ES-I3 (cell line): ENCODE results near the gene DSCAM.

ENCODE experiments used
- H3K36me3 ChIP-seq: 2 replicates; pipeline ENCODE4 v1.6.1; 2013; ENCODE audit warnings: mild to moderate bottlenecking, low read length, control low read depth, moderate library complexity; ENCODE audit not compliant: insufficient read depth
- H3K4me1 ChIP-seq: 2 replicates; pipeline ENCODE4 v1.6.1; 2013; ENCODE audit warnings: mild to moderate bottlenecking, control low read depth, low read length; ENCODE audit not compliant: insufficient read depth
- H3K9ac ChIP-seq: 2 replicates; pipeline ENCODE4 v1.6.1; 2013; ENCODE audit warnings: low read depth, mild to moderate bottlenecking, low read length, moderate library complexity
- H3K9me3 ChIP-seq: 2 replicates; pipeline ENCODE4 v1.6.1; 2013; ENCODE audit warnings: mild to moderate bottlenecking, low read length, moderate library complexity; ENCODE audit not compliant: control insufficient read depth, insufficient read depth

Gene DSCAM

GRCh38 chr21:40688106-40688864 lies 158.7 kb downstream of the DSCAM start:
- Histone ChIP-seq H3K9me3 (no peaks in the 10 kb centered on the region), H3K9ac (no peak overlapping the region), H3K36me3 (no peaks in the 10 kb centered on the region), H3K4me1 (peaks cover 8% of the 10 kb centered on the region; the same call in 1 of the 2 replicates)

DNA sequence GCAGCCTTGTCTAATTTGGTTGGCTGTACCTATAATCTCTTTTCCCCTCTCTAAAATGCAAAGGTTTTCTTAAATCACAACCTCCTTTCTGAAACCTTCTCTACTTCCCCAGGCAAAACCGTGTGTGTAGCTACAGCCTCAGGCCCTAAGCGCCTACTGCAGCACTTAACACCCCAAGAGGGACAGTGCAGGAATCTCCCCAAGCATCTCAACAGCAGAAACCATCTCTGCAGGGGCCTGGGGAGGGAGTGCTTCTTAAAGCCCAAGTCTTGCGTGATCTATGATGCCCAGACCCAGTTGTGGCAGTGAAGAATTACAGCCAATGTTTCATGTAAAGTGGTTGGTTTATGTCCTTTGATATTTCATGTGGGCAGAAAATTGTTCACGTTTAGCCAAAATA lies 159.3 kb downstream of the DSCAM start:
- Histone ChIP-seq H3K4me1 (peaks cover 8% of the 10 kb centered on the region; the same call in 1 of the 2 replicates), H3K9me3 (no peaks in the 10 kb centered on the region)

GRCh38 chr21:40686526-40686925 lies 160.4 kb downstream of the DSCAM start:
- H3K4me1 ChIP-seq: peaks cover 8% of the 10 kb centered on the region; the same call in 1 of the 2 replicates
- no peak overlapping the region for H3K9ac ChIP-seq
- H3K36me3 ChIP-seq: no peaks in the 10 kb centered on the region
- H3K9me3 ChIP-seq: no peaks in the 10 kb centered on the region

More for the DNA sequence above, 159.3 kb downstream of the DSCAM start:
- Histone ChIP-seq H3K36me3 (no peaks in the 10 kb centered on the region), H3K9ac (no peak overlapping the region)

DNA sequence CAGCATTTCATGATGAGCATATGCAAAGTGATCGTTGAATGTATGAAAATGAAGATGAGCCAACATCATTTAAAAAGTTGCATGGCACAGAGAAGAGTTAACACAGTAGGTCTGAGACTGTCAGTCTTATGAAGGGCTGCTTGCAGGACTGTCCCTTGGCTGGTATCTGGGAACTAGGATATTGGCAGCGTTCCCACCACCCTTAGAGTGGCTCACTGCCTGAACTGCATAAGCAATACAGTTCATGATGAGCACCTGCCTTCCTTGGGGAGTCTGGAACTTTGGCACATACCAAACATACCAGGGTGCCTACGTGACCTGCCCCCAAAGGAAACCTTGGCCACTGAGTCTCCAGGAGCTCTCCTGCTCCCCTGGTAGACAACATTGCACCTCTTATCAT lies 161.8 kb downstream of the DSCAM start:
- H3K9me3 ChIP-seq: no peaks in the 10 kb centered on the region
- H3K9ac ChIP-seq: no peak overlapping the region
- H3K36me3 ChIP-seq: no peaks in the 10 kb centered on the region
- peaks cover 8% of the 10 kb centered on the region; the same call in 1 of the 2 replicates for H3K4me1 ChIP-seq

DNA sequence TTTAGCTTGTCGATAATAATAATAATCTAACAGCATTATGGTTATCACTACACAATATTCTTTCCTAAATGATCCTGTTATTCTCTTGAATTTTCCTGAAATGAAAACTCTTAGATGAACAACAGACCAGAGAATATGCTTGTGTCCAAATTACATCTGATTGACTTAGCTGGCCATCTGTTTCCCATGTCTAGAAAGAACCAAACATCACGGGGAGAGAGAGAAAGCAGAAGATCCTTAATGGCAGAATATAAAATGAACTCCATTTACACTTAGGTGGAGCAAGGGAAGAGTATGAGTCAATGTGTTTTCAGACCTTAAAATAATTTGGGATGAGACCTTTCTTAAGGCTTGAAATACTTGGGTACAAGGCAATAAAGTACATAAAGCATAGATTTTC lies 162.2 kb downstream of the DSCAM start:
- no peak overlapping the region for H3K9ac ChIP-seq
- peaks cover 8% of the 10 kb centered on the region; the same call in 1 of the 2 replicates for H3K4me1 ChIP-seq
- H3K9me3 ChIP-seq: no peaks in the 10 kb centered on the region
- H3K36me3 ChIP-seq: no peaks in the 10 kb centered on the region

DNA sequence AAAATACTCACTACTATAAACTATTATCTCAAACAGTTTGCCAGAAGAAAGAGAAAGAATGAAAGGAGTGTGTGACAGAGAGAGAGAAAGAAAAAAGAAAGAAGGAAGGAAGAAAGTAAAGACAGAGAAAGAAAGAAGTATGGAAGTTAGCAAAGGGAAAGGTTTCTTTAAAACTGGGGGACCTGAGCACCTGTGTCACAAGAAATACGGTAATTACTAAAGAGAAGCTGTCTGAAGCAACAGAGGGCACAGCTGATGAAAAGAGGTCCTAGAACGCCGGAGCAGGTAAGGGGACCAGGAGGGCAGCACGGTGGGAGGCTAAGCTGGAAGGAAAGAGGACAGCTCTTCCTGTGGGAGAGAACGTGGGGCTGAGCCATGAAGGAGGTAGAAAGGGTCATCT lies 163.6 kb downstream of the DSCAM start:
- Histone ChIP-seq H3K9ac (no peak overlapping the region), H3K36me3 (no peaks in the 10 kb centered on the region), H3K4me1 (peaks cover 8% of the 10 kb centered on the region; the same call in 1 of the 2 replicates), H3K9me3 (no peaks in the 10 kb centered on the region)

GRCh38 chr21:40681164-40681859 lies 165.6 kb downstream of the DSCAM start:
- H3K36me3 ChIP-seq: no peaks in the 10 kb centered on the region
- H3K9ac ChIP-seq: no peak overlapping the region
- H3K9me3 ChIP-seq: no peaks in the 10 kb centered on the region
- H3K4me1 ChIP-seq: no peaks in the 10 kb centered on the region

- no peak overlapping the region for H3K9ac ChIP-seq
- H3K9me3 ChIP-seq: no peaks in the 10 kb centered on the region
- H3K36me3 ChIP-seq: no peaks in the 10 kb centered on the region
- H3K4me1 ChIP-seq: no peaks in the 10 kb centered on the region
These were observed 166.6 kb downstream of the DSCAM start for GRCh38 chr21:40680311-40680710.

DNA sequence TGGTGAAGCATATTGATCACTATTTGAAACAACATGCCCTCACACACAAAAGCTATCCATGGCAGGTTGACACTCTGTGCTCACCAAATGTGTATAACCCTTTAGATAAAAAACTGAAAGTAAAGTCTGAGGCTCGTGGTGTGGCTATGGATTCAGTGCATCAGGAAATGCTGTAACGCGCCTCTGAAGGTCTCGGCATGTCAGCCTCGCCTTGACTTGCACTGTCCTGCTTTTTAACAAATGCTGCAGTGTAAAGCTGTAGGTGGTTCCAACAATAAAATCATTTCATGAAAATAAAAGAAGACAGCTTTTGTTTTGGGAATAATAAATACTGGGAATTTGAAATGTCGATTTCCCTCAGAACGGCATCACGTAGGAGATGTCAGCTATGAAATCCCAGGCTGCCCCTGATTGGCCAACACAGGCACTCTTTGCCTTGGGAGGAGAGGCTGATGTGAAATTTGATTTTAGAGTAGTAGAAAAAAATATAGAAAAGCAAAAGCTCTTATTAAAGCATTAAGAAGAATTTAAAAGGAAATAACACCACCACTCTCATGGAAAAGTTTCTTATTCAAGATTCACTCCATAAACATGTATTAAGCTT lies 168.2 kb downstream of the DSCAM start:
- Histone ChIP-seq H3K9me3 (no peaks in the 10 kb centered on the region), H3K4me1 (no peaks in the 10 kb centered on the region), H3K9ac (no peak overlapping the region), H3K36me3 (no peaks in the 10 kb centered on the region)

DNA sequence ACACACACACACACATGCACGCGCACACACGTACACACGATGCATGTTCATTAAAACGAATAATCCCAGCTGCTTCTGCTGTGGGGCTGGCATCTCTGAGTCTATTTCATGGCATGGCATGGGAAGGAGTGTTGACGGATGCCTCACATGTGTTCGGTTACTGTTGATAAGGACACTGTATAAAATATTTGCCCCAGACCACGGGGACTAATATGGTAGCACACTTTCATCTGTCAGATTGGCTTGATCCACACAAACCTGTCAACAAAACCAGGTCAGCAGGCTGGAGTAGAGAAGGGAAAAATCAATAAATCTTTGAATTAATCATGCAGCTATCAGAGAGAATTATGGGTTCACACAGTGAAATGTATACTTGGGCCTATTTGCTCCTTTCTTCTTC lies 171.9 kb downstream of the DSCAM start:
- Histone ChIP-seq H3K9me3 (no peaks in the 10 kb centered on the region), H3K36me3 (no peaks in the 10 kb centered on the region), H3K9ac (no peak overlapping the region), H3K4me1 (no peaks in the 10 kb centered on the region)

- H3K36me3 ChIP-seq: no peaks in the 10 kb centered on the region
- no peaks in the 10 kb centered on the region for H3K4me1 ChIP-seq
- H3K9me3 ChIP-seq: no peaks in the 10 kb centered on the region
- H3K9ac ChIP-seq: no peak overlapping the region
These were observed 174.4 kb downstream of the DSCAM start for GRCh38 chr21:40672602-40673001.

- no peaks in the 10 kb centered on the region for H3K36me3 ChIP-seq
- H3K9me3 ChIP-seq: no peaks in the 10 kb centered on the region
- no peaks in the 10 kb centered on the region for H3K4me1 ChIP-seq
- H3K9ac ChIP-seq: no peak overlapping the region
These were observed 175.2 kb downstream of the DSCAM start for GRCh38 chr21:40671716-40672115.

- Histone ChIP-seq H3K9me3 (no peaks in the 10 kb centered on the region), H3K4me1 (no peaks in the 10 kb centered on the region), H3K36me3 (no peaks in the 10 kb centered on the region), H3K9ac (no peak overlapping the region)
These were observed 178.2 kb downstream of the DSCAM start for GRCh38 chr21:40668555-40669275.

DNA sequence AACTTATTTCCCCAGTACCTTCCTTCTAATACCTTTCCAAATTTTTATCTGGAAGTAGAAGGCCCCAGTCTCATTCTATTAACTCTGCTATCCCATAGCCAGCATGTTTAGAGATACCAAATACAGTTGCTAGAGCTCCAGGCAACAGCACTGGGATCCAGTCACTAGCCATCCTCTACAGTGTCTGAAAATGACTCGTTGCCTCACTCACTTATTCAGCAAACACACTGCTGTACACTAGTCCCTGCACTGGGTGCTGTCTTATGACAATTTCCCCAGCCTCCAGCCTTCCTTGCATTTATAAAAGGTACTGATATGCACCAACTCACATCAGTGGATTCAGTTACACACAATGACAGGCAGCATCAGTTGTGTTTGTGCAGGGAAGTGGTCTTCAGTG lies 179.0 kb downstream of the DSCAM start:
- Histone ChIP-seq H3K9me3 (no peaks in the 10 kb centered on the region), H3K4me1 (no peaks in the 10 kb centered on the region), H3K9ac (no peak overlapping the region), H3K36me3 (no peaks in the 10 kb centered on the region)
